ENCODE measurements around the gene LPP. TPM values are rescaled to one million over a fixed set of nuclear protein-coding genes. Genes with fewer than 3 reads are reported as not detected.

Gene LPP
- total and polyA plus RNA-seq, 2 of the 13 experiments (the other 11 are each of a cell fraction or from before 2014, with no cell fraction given): 19.2 to 29.9 TPM

DNA sequence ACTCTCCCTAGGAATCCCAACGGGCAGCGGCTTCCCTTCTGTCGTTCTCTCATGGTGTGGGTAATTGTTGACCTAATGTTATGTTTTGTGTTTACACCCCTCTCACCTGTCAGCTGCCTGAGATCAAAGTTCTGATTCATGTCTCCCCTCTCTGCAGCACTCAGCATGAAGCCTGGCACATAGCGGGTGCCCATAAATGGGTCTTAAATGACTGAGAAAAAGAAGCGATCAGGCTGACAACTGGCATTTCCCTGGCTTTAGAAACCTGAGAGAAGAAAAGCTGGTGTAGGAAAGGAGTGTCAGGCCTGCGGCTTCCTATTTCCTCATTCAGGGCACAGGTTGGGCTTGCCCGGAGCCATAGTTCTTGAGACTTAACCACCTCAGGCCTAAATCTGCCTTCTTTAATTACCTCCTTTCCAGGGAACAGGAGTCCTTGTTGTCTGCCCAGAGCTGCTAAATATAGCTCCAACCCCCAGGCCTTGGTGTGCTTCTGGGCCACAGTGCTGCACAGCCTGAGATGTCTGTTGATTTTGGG is 31.8 kb downstream of the LPP start (continued):
- TF ChIP-seq, protein P1, sequence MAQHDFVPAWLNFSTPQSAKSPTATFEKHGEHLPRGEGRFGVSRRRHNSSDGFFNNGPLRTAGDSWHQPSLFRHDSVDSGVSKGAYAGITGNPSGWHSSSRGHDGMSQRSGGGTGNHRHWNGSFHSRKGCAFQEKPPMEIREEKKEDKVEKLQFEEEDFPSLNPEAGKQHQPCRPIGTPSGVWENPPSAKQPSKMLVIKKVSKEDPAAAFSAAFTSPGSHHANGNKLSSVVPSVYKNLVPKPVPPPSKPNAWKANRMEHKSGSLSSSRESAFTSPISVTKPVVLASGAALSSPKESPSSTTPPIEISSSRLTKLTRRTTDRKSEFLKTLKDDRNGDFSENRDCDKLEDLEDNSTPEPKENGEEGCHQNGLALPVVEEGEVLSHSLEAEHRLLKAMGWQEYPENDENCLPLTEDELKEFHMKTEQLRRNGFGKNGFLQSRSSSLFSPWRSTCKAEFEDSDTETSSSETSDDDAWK (CRISPR knock-in tag; IDR thresholded peaks at IDR 0.05): no peak
- TF ChIP-seq ZFYVE20 (CRISPR knock-in tag; IDR thresholded peaks at IDR 0.05; ENCODE audit: borderline replicate concordance, low read depth) (no peak), MTERF4 (CRISPR knock-in tag; IDR thresholded peaks at IDR 0.05) (no peak), SNAI1 (CRISPR knock-in tag; IDR thresholded peaks at IDR 0.05; ENCODE audit: borderline replicate concordance) (no peak), DRAP1 (CRISPR knock-in tag; IDR thresholded peaks at IDR 0.05) (no peak), GFI1 (CRISPR knock-in tag; IDR thresholded peaks at IDR 0.05; ENCODE audit: borderline replicate concordance) (0 out of 2 replicates have a peak, but pooled peaks have one; percentile 37), PAX8 (CRISPR knock-in tag; IDR thresholded peaks at IDR 0.05; ENCODE audit: borderline replicate concordance) (no peak), MIER3 (CRISPR knock-in tag; IDR thresholded peaks at IDR 0.05; ENCODE audit: borderline replicate concordance) (no peak), FOXO4 (CRISPR knock-in tag; conservative IDR thresholded peaks at IDR 0.05) (no peak), ZNF180 (CRISPR knock-in tag; IDR thresholded peaks at IDR 0.05; ENCODE audit: borderline replicate concordance, low read depth) (no peak), RFXANK (CRISPR knock-in tag; IDR thresholded peaks at IDR 0.05) (no peak), ZNF552 (CRISPR knock-in tag; IDR thresholded peaks at IDR 0.05; ENCODE audit: borderline replicate concordance) (no peak), RORA (CRISPR knock-in tag; IDR thresholded peaks at IDR 0.05) (no peak), SRF (IDR thresholded peaks at IDR 0.05; ENCODE audit: low read depth, low read length) (no peak), MEF2D (CRISPR knock-in tag; IDR thresholded peaks at IDR 0.05) (no peak), E2F1 (CRISPR knock-in tag; IDR thresholded peaks at IDR 0.05) (no peak), SOX5 (CRISPR knock-in tag; IDR thresholded peaks at IDR 0.05; ENCODE audit: borderline replicate concordance) (peak; percentile 80), TCF7L2 (IDR thresholded peaks at IDR 0.05; ENCODE audit: low read depth, low read length) (no peak)
- TF ChIP-seq, protein P2, sequence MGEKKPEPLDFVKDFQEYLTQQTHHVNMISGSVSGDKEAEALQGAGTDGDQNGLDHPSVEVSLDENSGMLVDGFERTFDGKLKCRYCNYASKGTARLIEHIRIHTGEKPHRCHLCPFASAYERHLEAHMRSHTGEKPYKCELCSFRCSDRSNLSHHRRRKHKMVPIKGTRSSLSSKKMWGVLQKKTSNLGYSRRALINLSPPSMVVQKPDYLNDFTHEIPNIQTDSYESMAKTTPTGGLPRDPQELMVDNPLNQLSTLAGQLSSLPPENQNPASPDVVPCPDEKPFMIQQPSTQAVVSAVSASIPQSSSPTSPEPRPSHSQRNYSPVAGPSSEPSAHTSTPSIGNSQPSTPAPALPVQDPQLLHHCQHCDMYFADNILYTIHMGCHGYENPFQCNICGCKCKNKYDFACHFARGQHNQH (CRISPR knock-in tag; IDR thresholded peaks at IDR 0.05): peak; percentile 53; the same call in 1 of the 2 replicates
- TF ChIP-seq, protein P3, sequence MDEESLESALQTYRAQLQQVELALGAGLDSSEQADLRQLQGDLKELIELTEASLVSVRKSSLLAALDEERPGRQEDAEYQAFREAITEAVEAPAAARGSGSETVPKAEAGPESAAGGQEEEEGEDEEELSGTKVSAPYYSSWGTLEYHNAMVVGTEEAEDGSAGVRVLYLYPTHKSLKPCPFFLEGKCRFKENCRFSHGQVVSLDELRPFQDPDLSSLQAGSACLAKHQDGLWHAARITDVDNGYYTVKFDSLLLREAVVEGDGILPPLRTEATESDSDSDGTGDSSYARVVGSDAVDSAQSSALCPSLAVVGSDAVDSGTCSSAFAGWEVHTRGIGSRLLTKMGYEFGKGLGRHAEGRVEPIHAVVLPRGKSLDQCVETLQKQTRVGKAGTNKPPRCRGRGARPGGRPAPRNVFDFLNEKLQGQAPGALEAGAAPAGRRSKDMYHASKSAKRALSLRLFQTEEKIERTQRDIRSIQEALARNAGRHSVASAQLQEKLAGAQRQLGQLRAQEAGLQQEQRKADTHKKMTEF (CRISPR knock-in tag; IDR thresholded peaks at IDR 0.05): peak; percentile 45; the same call in 1 of the 2 replicates
- TF ChIP-seq, protein P4, sequence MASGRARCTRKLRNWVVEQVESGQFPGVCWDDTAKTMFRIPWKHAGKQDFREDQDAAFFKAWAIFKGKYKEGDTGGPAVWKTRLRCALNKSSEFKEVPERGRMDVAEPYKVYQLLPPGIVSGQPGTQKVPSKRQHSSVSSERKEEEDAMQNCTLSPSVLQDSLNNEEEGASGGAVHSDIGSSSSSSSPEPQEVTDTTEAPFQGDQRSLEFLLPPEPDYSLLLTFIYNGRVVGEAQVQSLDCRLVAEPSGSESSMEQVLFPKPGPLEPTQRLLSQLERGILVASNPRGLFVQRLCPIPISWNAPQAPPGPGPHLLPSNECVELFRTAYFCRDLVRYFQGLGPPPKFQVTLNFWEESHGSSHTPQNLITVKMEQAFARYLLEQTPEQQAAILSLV (CRISPR knock-in tag; IDR thresholded peaks at IDR 0.05; ENCODE audit: borderline replicate concordance): no peak
